ENCODE data around the gene GLIS1. TPM values are rescaled to one million over a fixed set of nuclear protein-coding genes. Genes with fewer than 3 reads are reported as not detected.

GLIS1 gene
- total and polyA plus RNA-seq, 12 donors: 0.06 to 0.10 (median 0.09) TPM; not detected in 7

GRCh38 chr1:53582211-53583020 is 156.5 kb downstream of the GLIS1 start:
- no peak for DNase-seq
- H3K4me1 ChIP-seq: no peaks in the 10 kb centered on the region
- H3K4me3 ChIP-seq: no peak overlapping the region
- 82 to 87% methylated on average over 8 of the region's 8 CpGs for WGBS, 2 donors
- ATAC-seq: no peak
- no peak for TF ChIP-seq CTCF (IDR thresholded peaks at IDR 0.05)
- H3K9me3 ChIP-seq: peaks cover 0 to 3% (median 0%) of the 10 kb centered on the region in 11 donors
- no peak overlapping the region for H3K27ac ChIP-seq
- intact Hi-C loops (cut with DNase I): loop anchor here in 1 of 10 donors (10.0 kb wide), 1 partner anchor 88 kb away; no protein-coding TSS in a partner anchor
- H3K36me3 ChIP-seq: no peaks in the 10 kb centered on the region
- H3K27me3 ChIP-seq: peaks cover 0 to 4% (median 0%) of the 10 kb centered on the region in 7 donors

- no peak overlapping the region for H3K27ac ChIP-seq
- no peak for DNase-seq
- no peaks in the 10 kb centered on the region for H3K36me3 ChIP-seq
- intact Hi-C loops (cut with DNase I): loop anchor here in 1 of 10 donors (10.0 kb wide), 1 partner anchor 87 kb away; no protein-coding TSS in a partner anchor
- WGBS, 2 donors: 82 to 86% methylated on average over 4 of the region's 4 CpGs
- H3K4me1 ChIP-seq: no peaks in the 10 kb centered on the region
- no peak for TF ChIP-seq CTCF (IDR thresholded peaks at IDR 0.05)
- peaks cover 0 to 3% (median 0%) of the 10 kb centered on the region in 11 donors for H3K9me3 ChIP-seq
- H3K4me3 ChIP-seq: no peak overlapping the region
- H3K27me3 ChIP-seq: no peaks in the 10 kb centered on the region
- no peak for ATAC-seq
These were observed 157.5 kb downstream of the GLIS1 start for GRCh38 chr1:53581476-53581875.

GRCh38 chr1:53580739-53581475 is 158.1 kb downstream of the GLIS1 start:
- WGBS, 2 donors: 84 to 88% methylated on average over 9 of the region's 9 CpGs
- DNase-seq (no peak), ATAC-seq (no peak)
- Histone ChIP-seq H3K4me1 (no peaks in the 10 kb centered on the region), H3K4me3 (no peak overlapping the region), H3K27me3 (no peaks in the 10 kb centered on the region), H3K9me3 (peaks cover 0 to 3% (median 0%) of the 10 kb centered on the region in 11 donors), H3K36me3 (no peaks in the 10 kb centered on the region), H3K27ac (no peak overlapping the region)
- TF ChIP-seq CTCF (IDR thresholded peaks at IDR 0.05): no peak
- intact Hi-C loops (cut with DNase I): loop anchor here in 1 of 10 donors (10.0 kb wide), 1 partner anchor 86 kb away; no protein-coding TSS in a partner anchor

- Histone ChIP-seq H3K27ac (no peak overlapping the region), H3K27me3 (no peaks in the 10 kb centered on the region), H3K9me3 (peaks cover 0 to 3% (median 0%) of the 10 kb centered on the region in 11 donors), H3K4me1 (no peaks in the 10 kb centered on the region), H3K36me3 (no peaks in the 10 kb centered on the region), H3K4me3 (no peak overlapping the region)
- ATAC-seq: peak in 1 of 8 donors; percentile 13
- DNase-seq: no peak
- no peak for TF ChIP-seq CTCF (IDR thresholded peaks at IDR 0.05)
- intact Hi-C loops (cut with DNase I): loop anchor here in 1 of 10 donors (10.0 kb wide), 1 partner anchor 85 kb away; no protein-coding TSS in a partner anchor
- WGBS, 2 donors: 94 to 97% methylated on average over 4 of the region's 4 CpGs
These were observed 159.0 kb downstream of the GLIS1 start for GRCh38 chr1:53580009-53580400.
